GM12878 (cell line): Measurements from ENCODE around the gene THADA.

Experiments
- CEBPB ChIP-seq, 2 experiments: fragments of 150-350 bp in 1 of 2; IDR thresholded peaks; 2 replicates each; pipeline ENCODE4 v1.6.1; 2012 to 2014; ENCODE audit warnings: low read depth in 2 of 2, low read length in 2 of 2, borderline replicate concordance in 1 of 2, inconsistent platforms in 1 of 2
- CREB1 ChIP-seq: IDR thresholded peaks from 2 replicates; pipeline ENCODE4 v1.6.1; 2012; ENCODE audit warnings: low read depth, mild to moderate bottlenecking, inconsistent platforms
- EP300 ChIP-seq, 2 experiments: fragments of 150-350 bp in 1 of 2; IDR thresholded peaks; 2 replicates each; pipeline ENCODE4 v1.6.1; 2011 to 2012; ENCODE audit warnings: low read depth in 2 of 2, low read length in 2 of 2, borderline replicate concordance in 1 of 2, improper control_type of control experiment in 1 of 2, inconsistent platforms in 1 of 2; ENCODE audit not compliant: control insufficient read depth in 1 of 2
- ESRRA ChIP-seq: IDR thresholded peaks from 2 replicates; pipeline ENCODE4 v1.6.1; 2012; ENCODE audit warnings: mild to moderate bottlenecking, low read length, improper control_type of control experiment
- NFYB ChIP-seq: IDR thresholded peaks from 2 replicates; pipeline ENCODE4 v1.6.1; 2011; ENCODE audit warnings: low read depth, mild to moderate bottlenecking, low read length, improper control_type of control experiment, moderate library complexity; ENCODE audit not compliant: insufficient read depth
- NRF1 ChIP-seq: conservative IDR thresholded peaks from 2 replicates; pipeline ENCODE4 v1.6.1; 2011; ENCODE audit warnings: mild to moderate bottlenecking, low read depth, low read length, improper control_type of control experiment
- POLR2A ChIP-seq: IDR thresholded peaks from 2 replicates; pipeline ENCODE4 v1.6.1; 2011; ENCODE audit warnings: low read depth, mild to moderate bottlenecking, low read length
- POLR2AphosphoS5 ChIP-seq: IDR thresholded peaks from 2 replicates; pipeline ENCODE4 v1.6.1; 2011; ENCODE audit warnings: mild to moderate bottlenecking, low read length, inconsistent platforms
- SREBF2 ChIP-seq: IDR thresholded peaks from 2 replicates; pipeline ENCODE4 v1.6.1; 2012; ENCODE audit warnings: mild to moderate bottlenecking, low read length
- TCF12 ChIP-seq: IDR thresholded peaks from 2 replicates; pipeline ENCODE4 v1.6.1; 2011; ENCODE audit warnings: low read depth, mild to moderate bottlenecking, low read length
- TCF7 ChIP-seq: IDR thresholded peaks from 2 replicates; pipeline ENCODE4 v1.6.1; 2014; ENCODE audit warnings: antibody characterized with exemption, borderline replicate concordance
- YY1 ChIP-seq: IDR thresholded peaks from 2 replicates; pipeline ENCODE4 v1.6.1; 2011; ENCODE audit warnings: low read depth, mild to moderate bottlenecking, low read length
- TF ChIP-seq, protein P1 (sequence below), 3 experiments: IDR thresholded peaks in 2 of 3; conservative IDR thresholded peaks in 1 of 3; 2 replicates each; pipeline ENCODE4 v1.5.1; 2011; ENCODE audit warnings: low read depth in 3 of 3, low read length in 3 of 3, mild to moderate bottlenecking in 3 of 3, control low read depth in 2 of 3, moderate library complexity in 2 of 3, inconsistent platforms in 1 of 3, mixed read lengths in 1 of 3; ENCODE audit not compliant: control insufficient read depth in 2 of 3, insufficient read depth in 1 of 3; ENCODE audit errors: extremely low read depth in 1 of 3

DNA sequence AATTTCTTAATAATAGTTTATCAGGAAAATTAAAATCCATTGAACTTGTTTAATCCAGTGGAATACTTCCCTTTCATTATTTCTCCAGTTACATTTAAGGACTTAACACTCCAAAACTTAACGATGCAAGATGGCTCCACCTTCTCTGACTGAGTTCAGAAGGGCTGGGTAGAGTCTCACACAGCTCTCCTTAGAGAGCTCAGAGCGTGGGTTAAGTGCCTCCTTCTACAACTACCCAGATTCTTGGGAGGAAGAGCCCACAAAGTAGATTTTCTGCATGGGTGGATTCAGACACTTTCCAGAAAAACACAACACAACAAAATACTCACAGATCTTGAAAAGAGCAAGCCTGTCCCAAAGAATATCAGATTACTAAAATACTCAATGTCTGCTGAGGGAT is 130.6 kb downstream of the THADA start:
- no peak for TF ChIP-seq CEBPB (IDR thresholded peaks at IDR 0.05; ENCODE audit: borderline replicate concordance in 1 of 2, low read depth in 2 of 2, low read length in 2 of 2)
- no peak for TF ChIP-seq TCF7
- no peak for TF ChIP-seq ESRRA
- no peak for TF ChIP-seq EP300 (IDR thresholded peaks at IDR 0.05; ENCODE audit: borderline replicate concordance in 1 of 2, control insufficient read depth in 1 of 2, low read depth in 2 of 2, low read length in 2 of 2)
- TF ChIP-seq TCF12 = no peak
- TF ChIP-seq, protein P1, sequence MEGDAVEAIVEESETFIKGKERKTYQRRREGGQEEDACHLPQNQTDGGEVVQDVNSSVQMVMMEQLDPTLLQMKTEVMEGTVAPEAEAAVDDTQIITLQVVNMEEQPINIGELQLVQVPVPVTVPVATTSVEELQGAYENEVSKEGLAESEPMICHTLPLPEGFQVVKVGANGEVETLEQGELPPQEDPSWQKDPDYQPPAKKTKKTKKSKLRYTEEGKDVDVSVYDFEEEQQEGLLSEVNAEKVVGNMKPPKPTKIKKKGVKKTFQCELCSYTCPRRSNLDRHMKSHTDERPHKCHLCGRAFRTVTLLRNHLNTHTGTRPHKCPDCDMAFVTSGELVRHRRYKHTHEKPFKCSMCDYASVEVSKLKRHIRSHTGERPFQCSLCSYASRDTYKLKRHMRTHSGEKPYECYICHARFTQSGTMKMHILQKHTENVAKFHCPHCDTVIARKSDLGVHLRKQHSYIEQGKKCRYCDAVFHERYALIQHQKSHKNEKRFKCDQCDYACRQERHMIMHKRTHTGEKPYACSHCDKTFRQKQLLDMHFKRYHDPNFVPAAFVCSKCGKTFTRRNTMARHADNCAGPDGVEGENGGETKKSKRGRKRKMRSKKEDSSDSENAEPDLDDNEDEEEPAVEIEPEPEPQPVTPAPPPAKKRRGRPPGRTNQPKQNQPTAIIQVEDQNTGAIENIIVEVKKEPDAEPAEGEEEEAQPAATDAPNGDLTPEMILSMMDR (IDR thresholded peaks at IDR 0.05 in 2 of 3, conservative IDR thresholded peaks at IDR 0.05 in 1 of 3; ENCODE audit: control insufficient read depth in 2 of 3, extremely low read depth in 1 of 3, insufficient read depth in 1 of 3, low read depth in 3 of 3, low read length in 3 of 3) = no peak
- TF ChIP-seq POLR2A = no peak
- no peak for TF ChIP-seq POLR2AphosphoS5
- no peak for TF ChIP-seq YY1
- no peak for TF ChIP-seq CREB1
- TF ChIP-seq NRF1 = no peak
- TF ChIP-seq NFYB = no peak
- no peak for TF ChIP-seq SREBF2
